ENCODE measurements around the gene NRAP. TPM values are rescaled to one million over a fixed set of nuclear protein-coding genes. Genes with fewer than 3 reads are reported as not detected.
A peak's percentile ranks its signal among the peaks of the same experiment; 100 is the strongest.

The NRAP gene
- total RNA-seq, 1 donor from 2014 or later, result not detected

DNA sequence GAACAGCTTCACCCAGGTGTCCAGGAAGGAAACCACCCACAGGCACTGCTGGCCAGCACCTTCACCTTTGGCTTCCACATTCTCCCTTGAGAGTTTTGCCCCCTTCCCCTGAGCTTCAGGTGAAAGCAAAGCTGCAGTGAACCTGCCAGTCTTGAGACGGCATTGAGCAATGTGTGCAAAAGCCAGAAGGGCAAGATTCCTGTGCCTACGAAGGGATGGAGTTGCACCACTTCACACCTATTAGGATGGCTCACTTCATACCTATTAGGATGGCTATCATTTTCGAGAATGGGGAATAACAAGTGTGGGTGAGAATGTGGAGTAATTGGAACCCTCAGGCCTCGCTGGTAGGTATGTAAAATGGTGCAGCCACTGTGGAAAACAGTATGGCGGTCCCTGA is 103.8 kb downstream of the NRAP start:
- Mint-ChIP-seq H3K27ac (no peak overlapping the region), H3K4me3 (no peak overlapping the region), H3K27me3 (ENCODE audit: low read depth) (peaks cover 59% of the 10 kb centered on the region), H3K36me3 (no peaks in the 10 kb centered on the region), H3K4me1 (peaks cover 29% of the 10 kb centered on the region), H3K9me3 (no peaks in the 10 kb centered on the region)
- TF ChIP-seq CTCF (IDR thresholded peaks at IDR 0.05; ENCODE audit: unreplicated experiment), result no peak
- no peak for DNase-seq (ENCODE audit: low spot score in 2 of 2, unreplicated experiment in 2 of 2)

DNA sequence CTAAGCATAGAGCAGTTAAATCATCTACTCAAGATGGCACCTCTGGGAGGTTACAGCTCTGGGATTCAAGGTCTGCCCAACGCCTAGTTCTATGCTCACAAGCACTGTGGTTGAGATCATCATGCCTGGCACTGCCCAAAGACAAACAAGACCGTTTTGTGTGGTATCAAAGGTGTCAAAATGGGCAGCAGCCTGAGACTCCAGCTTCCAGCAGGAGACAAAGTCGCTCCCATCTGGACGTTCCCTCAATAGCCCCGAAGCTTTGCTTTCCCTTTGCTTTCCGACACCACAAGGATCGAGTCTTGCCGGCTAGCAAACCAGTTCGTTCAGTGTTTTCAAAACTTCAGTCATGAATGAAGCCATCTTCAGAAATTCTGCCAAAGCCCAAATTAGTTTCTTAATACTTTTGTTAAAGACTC is 105.9 kb downstream of the NRAP start:
- H3K4me3 Mint-ChIP-seq, result peak overlapping the region; percentile 17
- no peak for TF ChIP-seq CTCF (IDR thresholded peaks at IDR 0.05; ENCODE audit: unreplicated experiment)
- H3K4me1 Mint-ChIP-seq, result peaks cover 34% of the 10 kb centered on the region
- no peak for DNase-seq (ENCODE audit: low spot score in 2 of 2, unreplicated experiment in 2 of 2)
- H3K9me3 Mint-ChIP-seq, result no peaks in the 10 kb centered on the region
- H3K27me3 Mint-ChIP-seq (ENCODE audit: low read depth), result peaks cover 59% of the 10 kb centered on the region
- H3K36me3 Mint-ChIP-seq, result no peaks in the 10 kb centered on the region
- H3K27ac Mint-ChIP-seq, result no peak overlapping the region

GRCh38 chr10:113557424-113557862 is 106.4 kb downstream of the NRAP start:
- no peak overlapping the region for H3K4me3 Mint-ChIP-seq
- no peaks in the 10 kb centered on the region for H3K36me3 Mint-ChIP-seq
- no peaks in the 10 kb centered on the region for H3K9me3 Mint-ChIP-seq
- DNase-seq (ENCODE audit: low spot score in 2 of 2, unreplicated experiment in 2 of 2), result no peak
- H3K27me3 Mint-ChIP-seq (ENCODE audit: low read depth), result peaks cover 59% of the 10 kb centered on the region
- no peak for TF ChIP-seq CTCF (IDR thresholded peaks at IDR 0.05; ENCODE audit: unreplicated experiment)
- peaks cover 34% of the 10 kb centered on the region for H3K4me1 Mint-ChIP-seq
- no peak overlapping the region for H3K27ac Mint-ChIP-seq

GRCh38 chr10:113555751-113556150 is 108.1 kb downstream of the NRAP start:
- H3K4me1 Mint-ChIP-seq, result peaks cover 34% of the 10 kb centered on the region

GRCh38 chr10:113555245-113555644 is 108.6 kb downstream of the NRAP start:
- H3K27me3 Mint-ChIP-seq (ENCODE audit: low read depth), result peaks cover 39% of the 10 kb centered on the region

More at GRCh38 chr10:113555751-113556150, 108.1 kb downstream of the NRAP start:
- H3K27me3 Mint-ChIP-seq (ENCODE audit: low read depth), result peaks cover 44% of the 10 kb centered on the region
- no peak overlapping the region for H3K4me3 Mint-ChIP-seq
- no peak for DNase-seq (ENCODE audit: low spot score in 2 of 2, unreplicated experiment in 2 of 2)
- TF ChIP-seq CTCF (IDR thresholded peaks at IDR 0.05; ENCODE audit: unreplicated experiment), result no peak
- H3K36me3 Mint-ChIP-seq, result no peaks in the 10 kb centered on the region
- H3K9me3 Mint-ChIP-seq, result no peaks in the 10 kb centered on the region
- H3K27ac Mint-ChIP-seq, result no peak overlapping the region

More at GRCh38 chr10:113555245-113555644, 108.6 kb downstream of the NRAP start:
- no peak overlapping the region for H3K4me3 Mint-ChIP-seq
- H3K4me1 Mint-ChIP-seq, result peaks cover 34% of the 10 kb centered on the region
- H3K9me3 Mint-ChIP-seq, result no peaks in the 10 kb centered on the region
- no peak for DNase-seq (ENCODE audit: low spot score in 2 of 2, unreplicated experiment in 2 of 2)
- TF ChIP-seq CTCF (IDR thresholded peaks at IDR 0.05; ENCODE audit: unreplicated experiment), result no peak
- no peak overlapping the region for H3K27ac Mint-ChIP-seq
- no peaks in the 10 kb centered on the region for H3K36me3 Mint-ChIP-seq
